ENCODE measurements around the gene DISC1. TPM values are rescaled to one million over a fixed set of nuclear protein-coding genes. Genes with fewer than 3 reads are reported as not detected.
A peak's percentile ranks its signal among the peaks of the same experiment; 100 is the strongest.

DISC1 gene
- total RNA-seq, 1 donor from 2014 or later = 12.3 TPM

GRCh38 chr1:231921646-231922345 lies 295.2 kb downstream of the DISC1 start:
- intact Hi-C loops (cut with DNase I) = no loop called here
- H3K27me3 ChIP-seq = no peaks in the 10 kb centered on the region
- H3K4me3 ChIP-seq = no peak overlapping the region
- H3K4me1 ChIP-seq = peaks cover 10% of the 10 kb centered on the region
- TF ChIP-seq POLR2A (IDR thresholded peaks at IDR 0.05) = no peak
- TF ChIP-seq POLR2AphosphoS5 (IDR thresholded peaks at IDR 0.05; ENCODE audit: insufficient read depth in 1 of 2, low read depth in 1 of 2) = no peak
- TF ChIP-seq, protein P1, sequence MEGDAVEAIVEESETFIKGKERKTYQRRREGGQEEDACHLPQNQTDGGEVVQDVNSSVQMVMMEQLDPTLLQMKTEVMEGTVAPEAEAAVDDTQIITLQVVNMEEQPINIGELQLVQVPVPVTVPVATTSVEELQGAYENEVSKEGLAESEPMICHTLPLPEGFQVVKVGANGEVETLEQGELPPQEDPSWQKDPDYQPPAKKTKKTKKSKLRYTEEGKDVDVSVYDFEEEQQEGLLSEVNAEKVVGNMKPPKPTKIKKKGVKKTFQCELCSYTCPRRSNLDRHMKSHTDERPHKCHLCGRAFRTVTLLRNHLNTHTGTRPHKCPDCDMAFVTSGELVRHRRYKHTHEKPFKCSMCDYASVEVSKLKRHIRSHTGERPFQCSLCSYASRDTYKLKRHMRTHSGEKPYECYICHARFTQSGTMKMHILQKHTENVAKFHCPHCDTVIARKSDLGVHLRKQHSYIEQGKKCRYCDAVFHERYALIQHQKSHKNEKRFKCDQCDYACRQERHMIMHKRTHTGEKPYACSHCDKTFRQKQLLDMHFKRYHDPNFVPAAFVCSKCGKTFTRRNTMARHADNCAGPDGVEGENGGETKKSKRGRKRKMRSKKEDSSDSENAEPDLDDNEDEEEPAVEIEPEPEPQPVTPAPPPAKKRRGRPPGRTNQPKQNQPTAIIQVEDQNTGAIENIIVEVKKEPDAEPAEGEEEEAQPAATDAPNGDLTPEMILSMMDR (IDR thresholded peaks at IDR 0.05) = no peak
- H3K27ac ChIP-seq = no peak overlapping the region
- DNase-seq (ENCODE audit: extremely low spot score in 2 of 2) = no peak
- no peaks in the 10 kb centered on the region for H3K36me3 ChIP-seq
- H3K9me3 ChIP-seq = no peaks in the 10 kb centered on the region

DNA sequence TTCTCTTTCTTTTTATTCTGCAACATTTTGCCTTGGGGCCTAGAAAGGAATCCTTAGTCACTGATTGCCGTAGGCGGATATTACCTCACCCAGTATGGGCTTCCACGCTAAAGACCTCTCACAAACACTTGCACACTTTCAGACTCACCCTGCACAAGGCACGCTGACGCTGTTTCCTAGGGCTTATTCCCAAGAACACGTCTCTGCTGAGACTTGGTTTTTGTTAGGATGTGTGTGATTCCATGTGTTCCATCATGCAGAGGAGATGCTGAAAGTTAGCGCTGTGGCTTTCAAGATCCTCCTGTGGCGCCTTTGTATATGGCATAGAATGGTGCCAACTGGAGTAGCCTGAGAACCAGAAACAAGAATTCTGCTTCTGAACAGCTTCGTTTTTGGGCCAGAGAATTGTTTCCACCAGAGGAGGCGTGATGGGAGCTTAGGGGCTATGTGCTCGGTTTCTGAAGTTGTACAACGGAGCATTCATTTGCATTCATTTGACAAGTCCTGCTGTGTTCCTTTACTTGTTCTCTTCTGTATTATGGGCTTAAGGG lies 297.0 kb downstream of the DISC1 start:
- no peak for DNase-seq (ENCODE audit: extremely low spot score in 2 of 2)
- Histone ChIP-seq H3K36me3 (no peaks in the 10 kb centered on the region), H3K4me3 (no peak overlapping the region), H3K9me3 (no peaks in the 10 kb centered on the region), H3K27me3 (no peaks in the 10 kb centered on the region), H3K4me1 (peaks cover 10% of the 10 kb centered on the region), H3K27ac (no peak overlapping the region)
- TF ChIP-seq POLR2AphosphoS5 (IDR thresholded peaks at IDR 0.05; ENCODE audit: insufficient read depth in 1 of 2, low read depth in 1 of 2) (no peak), POLR2A (IDR thresholded peaks at IDR 0.05) (no peak)
- TF ChIP-seq, protein P1 (IDR thresholded peaks at IDR 0.05) = no peak
- intact Hi-C loops (cut with DNase I) = no loop called here

DNA sequence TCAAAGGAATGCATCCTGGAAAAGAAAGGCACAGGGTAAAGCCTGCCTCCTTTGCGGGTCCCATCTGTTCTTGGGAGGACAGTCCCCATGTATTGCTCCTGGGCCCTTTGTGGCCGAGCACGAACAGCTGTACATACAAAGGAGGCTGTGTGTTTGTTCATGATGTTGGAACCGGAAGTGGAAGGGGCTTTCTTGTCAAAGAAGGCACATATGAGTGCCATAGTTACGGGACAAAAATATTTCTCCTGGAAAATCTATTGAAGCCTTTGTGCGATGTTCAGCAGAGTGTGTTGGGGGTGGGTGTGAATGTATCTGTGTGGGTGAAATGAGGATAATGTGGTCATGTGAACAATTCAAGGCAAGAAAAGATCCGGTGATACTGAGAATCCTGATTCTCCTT lies 297.6 kb downstream of the DISC1 start:
- TF ChIP-seq, protein P1 (IDR thresholded peaks at IDR 0.05) = no peak
- TF ChIP-seq POLR2AphosphoS5 (IDR thresholded peaks at IDR 0.05; ENCODE audit: insufficient read depth in 1 of 2, low read depth in 1 of 2) (no peak), POLR2A (IDR thresholded peaks at IDR 0.05) (no peak)
- H3K4me3 ChIP-seq = no peak overlapping the region
- intact Hi-C loops (cut with DNase I) = no loop called here
- DNase-seq (ENCODE audit: extremely low spot score in 2 of 2) = no peak
- peaks cover 10% of the 10 kb centered on the region for H3K4me1 ChIP-seq
- no peaks in the 10 kb centered on the region for H3K27me3 ChIP-seq
- H3K27ac ChIP-seq = no peak overlapping the region
- no peaks in the 10 kb centered on the region for H3K9me3 ChIP-seq
- H3K36me3 ChIP-seq = no peaks in the 10 kb centered on the region

GRCh38 chr1:231925864-231926263 lies 299.3 kb downstream of the DISC1 start:
- intact Hi-C loops (cut with DNase I) = no loop called here
- Histone ChIP-seq H3K36me3 (no peaks in the 10 kb centered on the region), H3K4me3 (no peak overlapping the region), H3K27ac (no peak overlapping the region), H3K9me3 (no peaks in the 10 kb centered on the region), H3K27me3 (no peaks in the 10 kb centered on the region), H3K4me1 (peaks cover 19% of the 10 kb centered on the region)
- TF ChIP-seq, protein P1 (IDR thresholded peaks at IDR 0.05) = no peak
- no peak for TF ChIP-seq POLR2A (IDR thresholded peaks at IDR 0.05)
- no peak for TF ChIP-seq POLR2AphosphoS5 (IDR thresholded peaks at IDR 0.05; ENCODE audit: insufficient read depth in 1 of 2, low read depth in 1 of 2)
- DNase-seq (ENCODE audit: extremely low spot score in 2 of 2) = no peak

- Histone ChIP-seq H3K4me1 (peaks cover 21% of the 10 kb centered on the region), H3K4me3 (no peak overlapping the region), H3K36me3 (no peaks in the 10 kb centered on the region), H3K27ac (no peak overlapping the region), H3K27me3 (no peaks in the 10 kb centered on the region), H3K9me3 (no peaks in the 10 kb centered on the region)
- DNase-seq (ENCODE audit: extremely low spot score in 2 of 2) = no peak
- peak in 1 of 2 donors; percentile 18 for TF ChIP-seq POLR2AphosphoS5 (IDR thresholded peaks at IDR 0.05; ENCODE audit: insufficient read depth in 1 of 2, low read depth in 1 of 2)
- TF ChIP-seq, protein P1 (IDR thresholded peaks at IDR 0.05) = no peak
- intact Hi-C loops (cut with DNase I) = no loop called here
These were observed 299.8 kb downstream of the DISC1 start for GRCh38 chr1:231926340-231926739.

Data from vagina (tissue), 2 donors.